Prostate gland (tissue), 2 donors: ENCODE data around the gene PLIN5. TPM values are rescaled to one million over a fixed set of nuclear protein-coding genes. Genes with fewer than 3 reads are reported as not detected.

ENCODE experiments used
- DNase-seq: peaks from one replicate; pipeline ENCODE4 v3.0.0-alpha.2; 2019; ENCODE audit warnings: low spot score
- H3K27ac ChIP-seq, 2 donors: fragments of 200-600 bp; sonication (generic); 2 replicates each; pipeline ENCODE4 v1.5.1; 2017 to 2019
- H3K27me3 ChIP-seq: fragments of 200-600 bp; sonication (generic); replicated peaks from 2 replicates; pipeline ENCODE4 v1.5.1; 2019; ENCODE audit not compliant: insufficient read depth
- H3K36me3 ChIP-seq, 2 donors: fragments of 200-600 bp; sonication (generic); 1 replicate in 1 of 2; 2 replicates in 1 of 2; pipeline versions ENCODE4 v1.5.1 to v1.8.1; 2017 to 2019
- H3K4me1 ChIP-seq: fragments of 200-600 bp; sonication (generic); replicated peaks from 2 replicates; pipeline ENCODE4 v1.5.1; 2019
- H3K4me3 ChIP-seq, 2 donors: fragments of 200-600 bp; sonication (generic); 2 replicates each; pipeline ENCODE4 v1.5.1; 2017 to 2019
- H3K9me3 ChIP-seq: fragments of 200-600 bp; sonication (generic); 2 replicates; pipeline ENCODE4 v1.5.1; 2017
- CTCF ChIP-seq, 4 experiments: fragments of 200-600 bp in 2 of 4; fragments of 450-650 bp in 2 of 4; sonication (generic) in 2 of 4; IDR thresholded peaks; 1 replicate in 3 of 4; 2 replicates in 1 of 4; pipeline ENCODE4 v1.5.1; 2016 to 2019; ENCODE audit warnings: antibody characterized with exemption in 4 of 4, mild to moderate bottlenecking in 2 of 4, moderate library complexity in 2 of 4
- POLR2A ChIP-seq: fragments of 450-650 bp; IDR thresholded peaks from one replicate; pipeline ENCODE4 v1.6.1; 2016; ENCODE audit warnings: antibody characterized with exemption, mild to moderate bottlenecking
- POLR2AphosphoS5 ChIP-seq: sonication (generic); formaldehyde crosslinking; IDR thresholded peaks from one replicate; pipeline ENCODE4 v1.6.1; 2017; ENCODE audit warnings: antibody characterized with exemption
- WGBS: methylation state at CpG from one replicate; pipeline ENCODE4 v1.1.5; 2018; 5-methylcytosine and 5-hydroxymethylcytosine counted together
- intact Hi-C: fragments of 100-400 bp; cut with DNase I; formaldehyde crosslinking; loops from one replicate; pipeline ENCODE4 v1.14.2; 2022
- total RNA-seq, 2 donors: library from RNA; depleted of rRNA; stranded (reverse); fragments of >200 nt; gene quantifications; one replicate each; pipeline ENCODE4 v1.1.0, GENCODE V29; 2016

Gene PLIN5
- total RNA-seq, 2 donors from 2014 or later: 23.2 to 26.8 TPM

DNA sequence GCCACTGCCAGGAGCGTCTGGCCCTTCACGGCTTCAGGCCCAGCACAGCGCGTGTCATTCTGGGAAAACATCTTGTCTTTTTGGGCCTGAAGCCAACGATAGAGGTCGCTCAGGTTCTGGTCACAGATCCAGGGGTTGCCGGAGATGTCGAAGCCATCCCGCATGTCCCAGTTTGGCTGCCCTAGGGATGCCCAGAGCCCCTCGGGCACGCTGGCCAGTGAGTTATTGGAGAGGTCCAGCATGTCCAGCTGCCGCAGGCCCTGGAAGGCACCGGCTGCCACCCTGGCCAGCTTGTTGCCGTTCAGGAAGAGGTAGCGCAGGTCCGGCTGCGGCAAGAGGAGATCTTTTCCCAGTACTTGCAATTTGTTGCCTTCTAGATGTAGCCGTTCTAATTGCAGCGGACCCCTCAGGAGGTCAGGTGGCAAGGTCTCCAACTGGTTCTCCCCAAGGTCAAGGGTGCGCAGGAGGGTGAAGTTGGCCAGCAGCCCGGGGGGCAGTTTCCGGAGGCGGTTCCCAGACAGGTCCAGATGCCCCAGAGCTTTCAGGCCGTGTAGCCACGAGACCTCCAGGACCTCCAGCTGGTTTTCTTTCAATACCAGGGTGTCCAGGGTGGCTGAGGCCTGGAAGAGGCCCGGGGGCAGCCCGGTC lies 3.1 kb upstream of the PLIN5 start:
- no peaks in the 10 kb centered on the region for H3K4me1 ChIP-seq
- H3K9me3 ChIP-seq: no peaks in the 10 kb centered on the region
- DNase-seq: no peak
- WGBS: 79% methylated on average over 27 of the region's 27 CpGs
- H3K36me3 ChIP-seq: no peaks in the 10 kb centered on the region
- intact Hi-C loops: no loop called here
- no peak overlapping the region for H3K4me3 ChIP-seq
- TF ChIP-seq POLR2AphosphoS5 (no peak), POLR2A (no peak), CTCF (IDR thresholded peaks at IDR 0.05) (no peak)
- no peaks in the 10 kb centered on the region for H3K27me3 ChIP-seq
- H3K27ac ChIP-seq: no peak overlapping the region

- intact Hi-C loops: no loop called here
- no peaks in the 10 kb centered on the region for H3K9me3 ChIP-seq
- WGBS: 37% methylated on average over 5 of the region's 5 CpGs
- DNase-seq: no peak
- H3K36me3 ChIP-seq: no peaks in the 10 kb centered on the region
- TF ChIP-seq POLR2AphosphoS5: no peak
- no peak for TF ChIP-seq POLR2A
- no peak for TF ChIP-seq CTCF (IDR thresholded peaks at IDR 0.05)
- no peaks in the 10 kb centered on the region for H3K4me1 ChIP-seq
- no peaks in the 10 kb centered on the region for H3K27me3 ChIP-seq
- no peak overlapping the region for H3K27ac ChIP-seq
- H3K4me3 ChIP-seq: no peak overlapping the region
These were observed 1.8 kb upstream of the PLIN5 start for GRCh38 chr19:4536798-4537197.

- DNase-seq: no peak
- Histone ChIP-seq H3K27me3 (no peaks in the 10 kb centered on the region), H3K27ac (no peak overlapping the region), H3K4me3 (no peak overlapping the region), H3K9me3 (no peaks in the 10 kb centered on the region), H3K4me1 (no peaks in the 10 kb centered on the region), H3K36me3 (no peaks in the 10 kb centered on the region)
- 80% methylated on average over 9 of the region's 9 CpGs for whole genome bisulfite sequencing
- intact Hi-C loops: no loop called here
- TF ChIP-seq POLR2A (no peak), POLR2AphosphoS5 (no peak), CTCF (IDR thresholded peaks at IDR 0.05) (no peak)
These were observed 1.1 kb downstream of the PLIN5 start for GRCh38 chr19:4533835-4534424.

DNA sequence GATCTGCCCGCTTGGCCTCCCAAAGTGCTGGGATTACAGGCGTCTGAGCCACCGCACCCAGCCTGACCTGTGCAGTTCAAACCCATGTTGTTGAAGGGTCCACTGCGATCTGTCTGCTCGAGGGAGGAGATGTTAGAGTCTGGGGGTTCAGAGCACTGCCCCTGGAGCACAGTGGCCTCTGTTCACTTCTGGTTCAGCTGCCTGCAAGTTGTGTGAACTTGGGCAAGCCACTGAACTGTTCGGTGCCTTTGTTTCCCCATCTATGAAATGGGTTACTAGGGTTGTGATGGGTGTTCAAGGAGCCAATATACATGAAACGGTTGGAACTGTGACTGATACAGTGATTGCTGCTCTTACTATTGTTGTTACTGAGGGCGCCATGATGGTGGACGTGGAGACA lies 1.7 kb downstream of the PLIN5 start:
- TF ChIP-seq POLR2A (no peak), CTCF (IDR thresholded peaks at IDR 0.05) (no peak), POLR2AphosphoS5 (no peak)
- Histone ChIP-seq H3K27ac (no peak overlapping the region), H3K4me1 (no peaks in the 10 kb centered on the region), H3K4me3 (no peak overlapping the region), H3K27me3 (no peaks in the 10 kb centered on the region), H3K36me3 (no peaks in the 10 kb centered on the region), H3K9me3 (no peaks in the 10 kb centered on the region)
- no peak for DNase-seq
- intact Hi-C loops: no loop called here
- 87% methylated on average over 9 of the region's 9 CpGs for WGBS

GRCh38 chr19:4531562-4532165 lies 3.4 kb downstream of the PLIN5 start:
- 57% methylated on average over 28 of the region's 28 CpGs for WGBS
- no peak overlapping the region for H3K27ac ChIP-seq

More at GRCh38 chr19:4531562-4532165, 3.4 kb downstream of the PLIN5 start:
- DNase-seq: no peak
- no peaks in the 10 kb centered on the region for H3K36me3 ChIP-seq
- TF ChIP-seq POLR2A: no peak
- TF ChIP-seq POLR2AphosphoS5: no peak
- TF ChIP-seq CTCF (IDR thresholded peaks at IDR 0.05): no peak
- intact Hi-C loops: no loop called here
- H3K4me3 ChIP-seq: no peak overlapping the region
- no peaks in the 10 kb centered on the region for H3K9me3 ChIP-seq
- H3K4me1 ChIP-seq: no peaks in the 10 kb centered on the region
- no peaks in the 10 kb centered on the region for H3K27me3 ChIP-seq
